Ecto neural progenitor cell (in vitro differentiated cells): Measurements from ENCODE around the gene TOM1L2.
A peak's percentile ranks its signal among the peaks of the same experiment; 100 is the strongest.

Experiments used
- DNase-seq: peaks from one replicate; pipeline ENCODE4 v3.0.0-alpha.2; 2018; ENCODE audit warnings: low spot score

TOM1L2 gene

GRCh38 chr17:17899486-17899885, 72.7 kb downstream of the TOM1L2 start:
- DNase-seq = no peak

GRCh38 chr17:17898673-17899072, 73.5 kb downstream of the TOM1L2 start:
- DNase-seq = no peak

GRCh38 chr17:17897442-17897841, 74.8 kb downstream of the TOM1L2 start:
- DNase-seq = no peak

- DNase-seq = no peak
Measured at GRCh38 chr17:17896746-17897145, 75.5 kb downstream of the TOM1L2 start.

GRCh38 chr17:17893801-17894644, 78.2 kb downstream of the TOM1L2 start:
- no peak for DNase-seq

- no peak for DNase-seq
Measured at GRCh38 chr17:17892731-17893130, 79.5 kb downstream of the TOM1L2 start.

- DNase-seq = peak; percentile 48
Measured at GRCh38 chr17:17892009-17892408, 80.2 kb downstream of the TOM1L2 start.

- DNase-seq = peak; percentile 72
Measured at GRCh38 chr17:17890773-17891759, 81.1 kb downstream of the TOM1L2 start.

GRCh38 chr17:17889922-17890321, 82.3 kb downstream of the TOM1L2 start:
- no peak for DNase-seq

GRCh38 chr17:17888821-17889220, 83.4 kb downstream of the TOM1L2 start:
- peak; percentile 74 for DNase-seq

- no peak for DNase-seq
Measured at GRCh38 chr17:17888371-17888770, 83.8 kb downstream of the TOM1L2 start.

GRCh38 chr17:17887752-17888304, 84.4 kb downstream of the TOM1L2 start:
- no peak for DNase-seq

GRCh38 chr17:17886726-17887125, 85.5 kb downstream of the TOM1L2 start:
- no peak for DNase-seq

GRCh38 chr17:17886226-17886625, 86.0 kb downstream of the TOM1L2 start:
- peak; percentile 49 for DNase-seq

- peak; percentile 56 for DNase-seq
Measured at GRCh38 chr17:17884391-17885357, 87.5 kb downstream of the TOM1L2 start.

- no peak for DNase-seq
Measured at GRCh38 chr17:17883801-17884200, 88.4 kb downstream of the TOM1L2 start.

GRCh38 chr17:17882082-17882581, 90.1 kb downstream of the TOM1L2 start:
- DNase-seq = no peak

- peak; percentile 47 for DNase-seq
Measured at GRCh38 chr17:17880577-17881196, 91.5 kb downstream of the TOM1L2 start.

GRCh38 chr17:17877529-17878358, 94.5 kb downstream of the TOM1L2 start:
- peak; percentile 84 for DNase-seq
